HUDEP-2 (cell line): ENCODE results near the gene CKMT2.

ENCODE experiments used
- DNase-seq, 76 experiments: peaks; one replicate each; lab custom pipeline; 2025; ENCODE audit not compliant: unreplicated experiment in 76 of 76; lab: John Stamatoyannopoulos, UW

Gene CKMT2

DNA sequence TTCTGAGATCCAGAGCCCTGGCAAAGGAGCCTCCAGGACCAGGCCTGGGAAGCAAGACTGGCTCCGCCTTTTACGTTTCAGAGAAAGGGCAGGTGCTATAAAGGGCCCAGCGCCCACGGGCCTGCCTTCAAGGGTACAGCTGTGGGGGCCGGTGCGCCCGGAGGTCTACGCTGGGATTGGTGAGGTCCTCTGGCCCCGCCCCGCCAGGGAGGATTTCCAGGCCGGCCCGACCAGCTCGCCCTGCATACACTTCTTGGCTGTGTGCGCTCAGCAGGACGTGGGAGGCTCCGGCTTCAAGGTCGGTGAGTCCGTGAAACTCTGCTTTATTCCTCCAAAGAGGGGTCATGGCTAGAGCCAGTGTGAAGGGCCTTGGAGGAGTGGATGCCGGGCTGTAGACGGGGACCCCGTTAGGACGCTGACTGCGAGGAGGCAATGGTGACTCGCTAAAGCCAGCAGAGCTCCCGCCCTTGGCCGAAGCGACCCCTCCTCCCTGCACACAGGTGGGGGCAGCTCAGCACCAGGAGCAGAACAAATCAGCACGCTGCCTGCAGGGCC is at the start of gene CKMT2:
CKMT2 (plus strand) TSS at position 243 of the 555 bp plus-strand sequence. CDS start 17,811 bp downstream, outside the sequence.
- no peak for DNase-seq

DNA sequence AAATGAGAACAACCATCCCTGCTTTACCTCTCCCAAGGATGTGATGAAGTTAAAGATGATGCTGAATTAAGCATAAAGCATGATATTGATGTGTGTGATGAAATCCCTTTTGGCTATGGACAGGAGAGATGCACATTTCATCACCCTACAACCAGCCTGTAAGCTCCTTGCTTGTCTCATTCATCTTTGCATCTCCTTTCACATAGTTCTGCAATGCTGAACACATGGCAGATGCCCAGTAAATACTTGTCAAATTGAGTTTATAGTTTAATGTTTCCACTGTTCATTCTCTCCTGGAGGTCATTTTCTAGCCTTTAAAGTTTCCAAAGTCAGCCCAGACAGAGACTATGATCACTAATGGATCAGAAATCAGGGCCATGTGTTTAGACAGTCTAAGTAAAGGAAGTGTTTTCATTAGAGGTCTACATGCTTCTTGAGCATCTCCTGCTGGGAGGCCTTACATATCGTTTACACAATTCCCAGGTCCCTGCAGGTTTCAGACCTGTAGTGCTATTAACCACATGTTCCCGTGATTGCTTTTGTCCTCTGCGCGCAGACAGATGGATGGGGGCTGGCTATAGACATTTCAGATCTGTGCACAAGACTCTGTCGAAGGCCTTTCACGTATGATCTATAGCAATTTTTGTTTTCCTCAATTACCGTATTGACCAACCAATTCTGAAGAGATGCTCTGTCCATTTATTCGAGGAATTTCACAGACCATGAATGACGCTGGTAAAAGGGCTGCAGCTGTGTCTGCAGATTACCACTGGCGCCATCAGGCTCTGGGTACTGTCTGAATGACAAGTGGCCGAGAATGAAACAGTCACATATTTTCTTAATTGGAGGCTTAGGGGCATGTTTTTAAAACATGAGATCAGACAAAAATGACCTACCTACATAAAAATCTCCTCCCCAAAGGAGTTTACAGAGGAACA is 49.0 kb upstream of the CKMT2 start:
- no peak for DNase-seq

DNA sequence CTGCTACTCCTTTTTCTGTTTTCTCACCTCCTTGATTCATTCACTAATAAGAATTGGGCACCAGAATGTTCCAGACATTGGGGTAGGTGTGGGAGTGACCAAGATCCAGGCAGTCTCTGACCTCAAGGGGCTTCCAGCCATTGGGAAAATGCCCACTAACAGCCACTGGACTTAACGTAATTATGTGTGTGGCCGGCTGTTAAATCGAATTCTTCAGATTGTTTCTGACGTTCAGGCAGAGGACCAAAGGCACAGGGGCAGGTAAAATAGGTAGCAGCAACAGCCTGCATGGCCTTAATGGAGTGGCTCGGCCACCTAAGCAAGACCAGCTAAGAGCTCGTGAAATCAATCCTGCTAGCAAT is 48.4 kb upstream of the CKMT2 start:
- no peak for DNase-seq

DNA sequence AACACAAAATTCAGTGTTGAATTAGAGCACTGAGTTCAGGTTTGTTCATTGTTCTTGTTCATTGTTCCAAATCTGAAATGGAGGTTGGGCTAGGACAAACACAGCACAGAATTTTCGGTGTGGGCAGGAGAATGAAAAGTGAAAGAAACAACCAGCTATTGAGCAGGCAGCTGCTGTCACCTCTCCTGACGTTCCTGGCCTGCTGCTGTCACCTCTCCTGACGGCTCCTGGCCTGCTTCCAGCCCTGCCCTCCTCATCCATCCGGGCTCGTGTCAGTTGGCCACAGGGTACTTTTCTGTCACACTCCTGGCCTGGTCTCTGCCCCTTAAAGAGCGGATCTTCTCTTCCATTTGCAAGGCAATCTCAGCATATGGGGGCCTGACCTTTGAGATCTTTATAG is 45.2 kb upstream of the CKMT2 start:
- no peak for DNase-seq

DNA sequence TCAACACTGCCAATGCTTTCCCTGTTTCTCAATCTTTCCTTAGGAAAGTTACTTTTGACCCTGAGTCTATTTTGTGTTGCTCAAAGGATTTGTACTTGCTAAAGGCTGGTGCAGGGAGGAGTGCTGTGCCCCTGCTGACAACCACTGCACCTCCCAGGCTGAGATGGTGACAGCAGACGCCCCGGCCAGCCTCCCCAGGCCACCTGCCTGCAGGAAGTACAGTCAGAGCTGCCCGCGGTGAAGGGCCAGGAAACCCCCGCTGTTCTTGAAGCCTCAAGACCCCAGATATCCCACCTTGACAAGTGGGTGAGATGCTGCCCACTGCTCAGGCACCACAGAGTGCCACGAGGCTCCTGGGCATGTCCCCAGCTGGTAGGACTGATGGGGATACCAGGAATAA is 44.2 kb upstream of the CKMT2 start:
- DNase-seq, result no peak

DNA sequence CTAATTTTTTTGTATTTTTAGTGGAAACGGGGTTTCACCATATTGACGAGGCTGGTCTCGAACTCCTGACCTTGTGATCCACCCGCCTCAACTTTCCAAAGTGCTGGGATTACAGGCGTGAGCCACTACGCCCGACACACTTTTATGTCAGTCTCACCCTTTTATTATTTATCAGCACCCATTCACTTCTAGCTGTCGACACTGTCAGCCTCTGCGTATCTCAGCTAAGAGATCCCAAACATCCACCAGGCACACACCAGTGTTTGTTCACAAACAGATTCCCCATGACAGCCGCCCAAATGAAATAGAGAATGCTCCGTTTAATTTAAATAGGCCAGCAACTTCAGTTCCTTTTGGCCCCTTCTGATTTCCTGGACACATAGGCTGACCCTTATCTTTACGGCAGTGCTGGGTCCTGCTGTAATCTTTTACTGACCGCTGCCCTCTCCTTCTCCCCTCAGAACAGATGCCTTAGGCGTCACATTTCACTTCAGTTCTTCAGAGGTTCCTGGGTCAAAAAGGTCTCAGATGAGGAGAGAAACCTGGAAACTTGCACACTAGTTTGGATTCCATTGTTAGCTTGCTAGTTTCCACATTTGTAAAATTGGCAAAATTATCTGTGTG is 43.1 kb upstream of the CKMT2 start:
- DNase-seq, result no peak

DNA sequence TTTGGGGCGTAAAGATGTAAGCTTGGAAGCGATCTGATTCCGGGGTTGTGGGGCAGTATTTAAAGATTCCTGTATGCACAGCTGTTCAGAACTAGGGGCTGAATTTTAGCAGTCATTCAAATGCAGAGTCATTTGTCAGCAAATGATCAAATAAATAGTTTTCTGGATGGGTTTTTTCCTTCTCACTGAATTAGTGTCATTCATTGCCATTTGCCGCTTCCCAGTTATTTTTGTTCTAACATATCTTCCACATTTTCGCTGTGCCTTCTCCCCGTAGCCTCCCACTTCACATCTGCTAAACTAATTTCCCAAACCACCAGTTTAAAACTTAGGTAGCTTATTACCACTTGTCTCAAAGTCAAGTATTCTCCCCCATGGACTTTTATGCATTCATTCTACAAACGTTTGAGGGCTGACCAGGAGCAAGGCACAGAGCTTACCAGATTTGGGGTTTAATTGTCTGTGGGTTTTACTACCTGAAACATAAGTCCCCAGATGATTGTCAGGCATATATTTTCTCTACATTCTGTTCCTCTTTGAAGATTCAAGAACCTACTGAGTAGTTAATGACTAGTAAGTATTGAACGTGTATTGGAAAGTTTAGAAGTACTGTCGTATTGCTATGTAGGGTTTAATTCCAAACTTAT is 41.3 kb upstream of the CKMT2 start:
- DNase-seq, result no peak

DNA sequence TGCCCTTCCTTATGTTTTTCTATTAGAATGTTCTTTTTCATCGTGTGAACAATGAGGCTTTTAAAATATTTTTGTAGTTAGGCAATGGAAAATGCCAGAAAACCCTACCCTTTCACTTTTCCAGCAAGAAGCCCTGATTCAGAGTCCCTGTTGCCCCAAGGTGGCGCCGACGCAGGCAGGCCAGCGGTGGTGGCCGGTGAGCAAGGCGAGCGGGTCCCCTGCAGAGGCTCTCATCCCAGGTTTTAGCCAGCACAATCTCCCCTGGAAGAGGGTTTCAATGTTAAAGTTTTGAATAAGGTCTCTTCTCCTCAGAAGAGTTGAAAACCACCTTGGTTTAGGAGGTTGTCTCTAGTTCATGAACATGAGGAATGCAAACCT is 40.8 kb upstream of the CKMT2 start:
- no peak for DNase-seq

DNA sequence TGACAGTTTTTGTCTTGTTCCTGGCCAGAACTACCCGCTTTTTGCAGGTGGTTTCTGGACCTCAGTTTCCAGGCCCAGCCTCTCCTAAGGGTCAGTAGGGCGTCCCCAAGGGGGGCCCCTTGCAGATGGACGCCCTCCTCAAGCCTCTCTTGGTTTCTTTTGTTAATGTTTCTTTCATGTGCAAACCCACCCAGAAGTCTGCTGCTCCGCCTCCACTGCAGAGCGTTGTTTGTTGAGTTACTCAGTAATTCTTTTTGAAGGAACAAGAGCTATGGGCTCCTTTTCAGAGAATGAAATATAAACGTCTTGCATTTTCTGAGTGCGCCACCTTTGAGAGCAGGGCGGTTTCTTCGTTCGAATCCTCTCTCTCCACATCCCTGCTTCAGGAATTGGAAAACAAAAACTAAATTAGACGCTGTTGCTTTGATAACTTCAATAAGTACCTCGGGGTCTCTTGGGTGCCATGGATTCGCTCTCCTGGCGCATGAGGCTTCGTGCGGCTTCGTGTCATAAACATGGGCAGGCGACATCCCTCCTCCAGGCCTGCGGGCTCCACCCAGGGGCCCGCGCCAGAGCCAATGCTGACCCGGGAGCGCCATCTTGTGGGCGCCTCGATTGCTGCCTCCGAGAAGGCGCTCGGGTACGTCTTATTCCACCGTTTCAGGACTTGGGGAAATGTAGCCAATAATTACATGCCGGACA is 38.3 kb upstream of the CKMT2 start:
- peak in 74 of 76 experiments; percentile 4 to 83 (median 62) for DNase-seq

DNA sequence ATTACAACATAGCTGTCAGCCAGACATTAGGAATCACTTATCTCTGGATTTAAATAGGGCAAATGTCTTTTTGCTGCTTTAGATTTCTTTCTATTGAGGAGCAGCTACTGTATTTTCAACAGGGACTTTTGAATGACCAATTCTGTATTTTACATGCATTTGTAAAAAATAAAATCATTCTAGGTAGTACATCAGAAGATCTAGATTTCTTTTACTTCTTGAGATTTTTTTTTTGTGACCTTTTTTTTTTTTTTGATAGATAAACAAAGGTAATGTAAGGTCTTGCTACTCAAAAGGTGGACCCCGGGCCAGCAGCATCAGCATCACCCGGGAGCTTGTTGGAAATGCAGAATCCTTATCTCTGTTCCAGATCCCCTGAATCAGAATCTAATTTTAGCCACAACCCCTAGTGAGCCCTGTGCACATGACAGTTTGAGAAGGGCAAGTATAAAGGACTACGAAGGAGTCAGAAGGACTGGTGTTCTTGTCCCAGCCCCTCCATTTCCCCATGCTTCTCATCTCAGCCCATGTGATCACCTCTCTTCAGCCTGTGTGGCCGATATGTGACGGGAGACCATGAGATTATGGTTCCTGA is 37.7 kb upstream of the CKMT2 start:
- DNase-seq, result no peak

DNA sequence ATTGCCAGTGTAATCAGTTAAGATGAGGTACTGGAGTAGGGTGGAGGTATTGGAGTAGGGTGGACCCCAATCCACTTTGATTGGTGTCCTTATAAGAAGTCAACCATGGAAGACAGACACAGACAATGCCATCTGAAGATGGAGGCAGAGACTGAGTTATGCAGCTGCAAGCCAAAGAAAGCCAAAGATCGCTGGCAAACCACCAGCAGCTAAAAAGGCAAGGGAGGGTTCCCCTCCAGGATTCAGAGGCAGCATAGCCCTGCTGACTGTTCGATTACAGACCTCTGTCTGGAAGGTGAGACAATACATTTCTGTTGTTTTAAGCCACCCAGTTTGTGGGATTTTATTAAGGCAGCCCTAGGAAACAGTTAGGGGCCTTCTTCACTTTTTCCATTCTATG is 30.5 kb upstream of the CKMT2 start:
- DNase-seq, result no peak

DNA sequence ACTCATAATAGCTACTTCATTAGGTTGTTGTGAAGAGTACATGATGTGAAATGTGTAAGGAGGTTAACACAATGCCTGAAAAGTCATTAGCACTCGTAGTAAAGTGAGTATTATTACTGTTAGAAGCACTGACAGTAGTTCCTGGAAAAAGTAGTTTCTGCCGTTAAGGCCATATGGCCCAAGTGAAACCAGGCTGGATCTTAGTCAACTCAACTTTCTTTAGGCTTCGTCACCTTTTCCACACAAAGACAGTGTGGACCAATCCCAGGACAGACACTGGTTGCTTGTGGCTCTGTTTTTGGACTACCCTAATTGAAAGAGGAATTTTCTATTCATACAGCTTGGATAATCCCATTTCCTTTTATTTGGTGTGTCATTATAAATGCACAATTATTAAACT is 29.4 kb upstream of the CKMT2 start:
- DNase-seq, result no peak

DNA sequence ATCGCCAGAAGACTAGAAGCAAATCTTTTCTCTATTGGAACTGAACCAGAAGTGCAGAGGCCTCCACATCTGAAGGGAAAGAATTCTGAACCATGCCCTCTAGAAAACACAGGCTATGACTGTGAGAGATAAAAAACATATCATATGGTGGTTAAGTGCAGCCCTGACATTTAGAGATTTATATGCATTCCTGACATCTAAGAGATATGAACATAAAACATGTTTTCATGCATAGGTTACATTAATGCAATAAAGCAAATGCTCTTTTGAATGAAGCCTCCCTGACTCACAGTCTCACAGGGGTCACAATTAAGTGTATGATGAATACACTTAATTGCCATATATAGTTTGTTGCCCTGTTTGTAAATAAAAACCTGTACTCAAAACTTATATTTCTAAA is 28.9 kb upstream of the CKMT2 start:
- no peak for DNase-seq

DNA sequence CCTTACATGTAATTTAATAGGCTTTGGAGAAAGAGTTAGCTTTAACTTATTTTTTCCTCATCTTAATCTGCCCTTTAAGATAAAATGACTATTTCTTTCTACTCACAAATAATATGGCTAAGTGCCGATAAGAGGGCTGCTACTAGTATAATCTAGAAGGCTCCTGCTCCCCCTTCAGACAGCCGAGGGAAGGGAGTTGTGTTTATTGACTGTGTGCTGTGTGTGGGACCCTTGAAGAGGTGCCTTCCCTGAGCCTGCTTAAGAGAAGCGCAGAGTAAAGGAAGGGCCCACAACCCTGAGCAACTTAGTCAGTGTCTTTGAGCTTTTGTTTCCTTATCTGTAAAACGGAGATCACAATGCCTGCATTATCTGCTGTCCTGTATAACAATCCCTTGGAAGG is 28.1 kb upstream of the CKMT2 start:
- no peak for DNase-seq

DNA sequence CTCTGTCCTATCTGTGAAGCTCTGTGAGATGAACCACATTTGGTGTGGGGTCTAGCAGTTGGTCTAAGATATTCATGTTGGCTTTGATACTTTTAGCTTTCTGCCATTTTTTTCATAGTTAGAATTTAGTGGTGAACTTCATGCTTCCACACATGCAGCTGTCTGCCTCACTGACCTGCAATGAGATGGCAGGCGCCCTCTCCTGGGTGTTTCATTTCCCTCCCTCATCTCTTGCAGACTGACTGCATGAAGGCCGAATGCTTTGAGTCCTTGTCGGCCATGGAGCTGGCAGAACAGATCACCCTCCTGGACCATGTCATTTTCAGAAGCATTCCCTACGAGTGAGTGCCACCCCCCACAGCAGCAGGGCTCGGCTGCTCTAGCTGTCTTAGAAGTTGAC is 26.1 kb upstream of the CKMT2 start:
- peak in 5 of 76 experiments; percentile 3 to 22 (median 6) for DNase-seq

DNA sequence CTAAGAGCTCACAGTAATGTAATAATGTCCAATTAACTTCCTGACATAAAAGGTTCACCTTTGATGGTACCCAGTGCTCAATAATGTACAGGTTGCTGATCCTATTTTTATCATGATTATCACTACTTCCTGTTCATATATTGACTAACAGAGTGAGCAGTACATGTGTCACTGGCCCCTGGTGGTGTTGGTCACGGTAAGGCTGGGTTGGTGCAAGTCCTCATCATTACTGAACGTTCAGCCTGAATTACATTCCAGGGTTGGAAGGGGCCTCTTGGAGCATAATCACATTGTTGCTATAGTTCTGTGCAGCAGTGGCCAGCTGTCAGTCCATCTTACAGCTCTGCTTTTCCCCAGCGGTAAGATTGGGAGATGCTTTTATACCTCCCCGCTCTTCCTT is 24.2 kb upstream of the CKMT2 start:
- no peak for DNase-seq

DNA sequence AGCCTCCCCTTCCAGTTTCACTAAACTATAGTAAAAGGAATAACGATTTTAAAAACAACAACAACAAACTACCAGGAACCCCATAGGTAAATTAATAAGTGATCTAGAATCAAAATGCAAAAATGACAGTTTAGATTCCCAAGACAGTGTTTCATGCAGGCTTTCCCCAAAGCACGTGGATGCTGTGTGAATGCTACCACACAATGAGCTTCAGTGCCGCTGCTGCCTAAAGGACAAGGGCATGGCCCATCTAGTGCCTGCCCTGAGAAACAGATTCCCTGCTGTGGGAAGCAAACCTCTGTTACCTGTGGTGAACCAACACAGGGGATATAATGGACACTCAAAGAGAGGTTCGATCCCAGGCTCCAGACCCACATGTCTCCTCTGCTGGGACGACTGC is 23.7 kb upstream of the CKMT2 start:
- DNase-seq, result no peak

DNA sequence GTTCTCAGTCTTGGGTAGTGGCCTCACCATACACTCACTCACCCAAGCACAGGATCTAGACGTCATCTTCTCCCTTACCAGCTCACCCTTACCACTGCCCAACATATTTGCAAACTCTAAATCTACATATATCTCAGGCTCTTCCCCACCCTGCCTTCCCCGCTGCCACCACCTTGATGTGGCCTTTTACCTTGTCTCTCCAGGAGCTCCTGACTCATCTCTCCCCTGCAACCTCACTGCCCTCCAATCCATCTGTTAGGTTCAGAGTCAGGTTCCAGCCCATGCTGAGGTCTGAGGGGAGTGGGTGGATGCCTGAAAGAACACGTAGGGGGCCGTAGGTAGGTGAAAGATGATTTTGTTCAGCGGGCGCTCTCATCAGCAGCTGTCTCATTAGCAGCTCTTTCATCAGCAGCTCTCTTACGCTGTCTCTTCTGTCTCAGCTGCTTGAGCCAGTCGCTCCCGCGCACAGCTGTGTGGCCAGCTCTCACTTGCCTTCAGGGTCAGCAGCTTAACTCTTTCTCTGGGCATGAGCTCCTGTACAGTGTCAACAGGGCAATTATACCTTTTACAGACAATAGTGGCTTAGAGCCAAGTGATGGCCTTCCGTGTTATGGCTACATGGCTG is 23.1 kb upstream of the CKMT2 start:
- DNase-seq, result no peak

DNA sequence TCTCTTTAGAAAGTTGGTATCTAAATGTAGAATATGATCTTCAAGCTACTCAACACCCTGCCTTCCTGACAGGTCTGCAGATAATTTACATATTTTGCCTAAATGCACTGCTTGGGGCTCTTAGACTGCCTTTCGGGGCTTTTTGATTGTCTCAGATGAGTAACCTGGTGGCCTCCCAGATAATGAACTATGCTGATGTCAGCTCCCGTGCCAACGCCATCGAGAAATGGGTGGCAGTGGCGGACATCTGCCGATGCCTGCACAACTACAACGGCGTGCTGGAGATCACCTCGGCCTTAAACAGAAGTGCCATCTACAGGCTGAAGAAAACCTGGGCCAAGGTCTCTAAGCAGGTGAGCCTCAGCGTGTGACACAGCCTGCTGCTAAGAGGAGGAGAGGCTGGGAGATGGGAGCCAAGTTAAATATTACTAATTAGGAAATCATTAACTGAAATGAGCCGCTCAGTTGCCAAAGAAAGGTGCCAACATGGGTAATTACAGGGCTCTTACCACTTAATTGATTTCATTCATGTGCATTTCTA is 20.8 kb upstream of the CKMT2 start:
- no peak for DNase-seq

DNA sequence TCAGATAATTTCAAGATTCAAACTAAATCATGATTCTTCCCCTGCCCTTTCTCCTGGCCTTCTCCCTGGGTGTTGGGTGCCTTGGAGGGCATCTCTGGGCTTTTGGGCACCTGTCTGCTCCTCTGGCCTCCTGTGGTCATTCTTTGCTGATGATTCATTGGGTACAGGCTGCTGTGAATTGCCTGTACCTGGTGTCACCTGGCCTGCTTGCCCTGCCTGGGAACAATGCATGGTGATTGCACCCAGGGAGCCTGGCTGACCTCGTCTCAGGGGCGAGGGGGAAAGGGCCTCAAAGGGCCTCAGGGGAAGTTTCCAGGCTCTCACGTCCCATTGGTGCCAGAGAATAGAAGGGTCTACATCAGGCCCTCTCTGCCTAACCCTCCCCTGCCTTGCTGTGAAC is 20.1 kb upstream of the CKMT2 start:
- no peak for DNase-seq
